Bone marrow (tissue), 2 donors: ENCODE results near the gene LPCAT1.

Experiments used
- DNase-seq, 2 donors: peaks; one replicate each; lab custom pipeline; 2025; lab: John Stamatoyannopoulos, UW

Gene LPCAT1

GRCh38 chr5:1444361-1445189 lies 79.2 kb downstream of the LPCAT1 start:
- no peak for DNase-seq

GRCh38 chr5:1443991-1444360 lies 79.8 kb downstream of the LPCAT1 start:
- DNase-seq, result no peak

- no peak for DNase-seq
Observed at GRCh38 chr5:1443171-1443570, 80.6 kb downstream of the LPCAT1 start.

- no peak for DNase-seq
Observed at GRCh38 chr5:1442222-1443145, 81.3 kb downstream of the LPCAT1 start.

- DNase-seq, result no peak
Observed at GRCh38 chr5:1441166-1441865, 82.4 kb downstream of the LPCAT1 start.

GRCh38 chr5:1440098-1440493 lies 83.7 kb downstream of the LPCAT1 start:
- DNase-seq, result no peak

- DNase-seq, result no peak
Observed at GRCh38 chr5:1439388-1440097, 84.2 kb downstream of the LPCAT1 start.

GRCh38 chr5:1438871-1439270 lies 84.9 kb downstream of the LPCAT1 start:
- no peak for DNase-seq

GRCh38 chr5:1437876-1438559 lies 85.7 kb downstream of the LPCAT1 start:
- DNase-seq, result no peak

- no peak for DNase-seq
Observed at GRCh38 chr5:1437226-1437829, 86.4 kb downstream of the LPCAT1 start.

- DNase-seq, result no peak
Observed at GRCh38 chr5:1436681-1437080, 87.1 kb downstream of the LPCAT1 start.

- no peak for DNase-seq
Observed at GRCh38 chr5:1436036-1436435, 87.7 kb downstream of the LPCAT1 start.

GRCh38 chr5:1435369-1435768 lies 88.4 kb downstream of the LPCAT1 start:
- DNase-seq, result no peak

- no peak for DNase-seq
Observed at GRCh38 chr5:1432296-1432695, 91.5 kb downstream of the LPCAT1 start.

- no peak for DNase-seq
Observed at GRCh38 chr5:1431896-1432295, 91.9 kb downstream of the LPCAT1 start.

GRCh38 chr5:1431021-1431811 lies 92.5 kb downstream of the LPCAT1 start:
- no peak for DNase-seq

- DNase-seq, result no peak
Observed at GRCh38 chr5:1430121-1430795, 93.5 kb downstream of the LPCAT1 start.

GRCh38 chr5:1429496-1429895 lies 94.3 kb downstream of the LPCAT1 start:
- DNase-seq, result no peak

- no peak for DNase-seq
Observed at GRCh38 chr5:1429066-1429465, 94.7 kb downstream of the LPCAT1 start.
